A673 (cell line): ENCODE data around the gene ADAMTS2. TPM values are rescaled to one million over a fixed set of nuclear protein-coding genes. Genes with fewer than 3 reads are reported as not detected.

Source experiments
- BruUV-seq: library from RNA; stranded (reverse); fragments of 400-500 nt; replicated peaks from 2 replicates; lab custom pipeline; 2021; lab: Mats Ljungman, UMichigan
- CTCF ChIA-PET: fragments of 300-600 bp; sonication (Branson Sonifier 250); formaldehyde crosslinking; loops from one replicate; lab custom pipeline; 2022; ENCODE audit warnings: antibody characterized with exemption; lab: Charles Lee
- POLR2A ChIA-PET: fragments of 300-600 bp; sonication (Branson Sonifier 250); formaldehyde crosslinking; loops from one replicate; lab custom pipeline; 2022; ENCODE audit warnings: antibody characterized with exemption; ENCODE audit not compliant: low non-redundant PET; lab: Charles Lee
- DNase-seq: peaks from one replicate; pipeline ENCODE4 v3.0.0-alpha.2; 2015; ENCODE audit warnings: low spot score
- H3K27ac ChIP-seq: fragments of 200-600 bp; sonication (generic); 2 replicates; pipeline ENCODE4 v1.5.1; 2016; ENCODE audit warnings: mixed run types, low read depth, mild to moderate bottlenecking, mixed read lengths, antibody characterized with exemption, low read length; ENCODE audit not compliant: poor library complexity, severe bottlenecking
- H3K27me3 ChIP-seq: fragments of 200-600 bp; sonication (generic); replicated peaks from 2 replicates; pipeline ENCODE4 v1.6.1; 2017; ENCODE audit warnings: mixed run types, low read depth, mild to moderate bottlenecking, mixed read lengths, antibody characterized with exemption, low read length; ENCODE audit not compliant: insufficient read depth, poor library complexity
- H3K36me3 ChIP-seq: fragments of 200-600 bp; sonication (generic); 2 replicates; pipeline ENCODE4 v1.6.1; 2016; ENCODE audit warnings: mixed run types, mild to moderate bottlenecking, mixed read lengths, antibody characterized with exemption, low read length; ENCODE audit not compliant: insufficient read depth, poor library complexity, severe bottlenecking
- H3K4me1 ChIP-seq: fragments of 200-600 bp; sonication (generic); 2 replicates; pipeline ENCODE4 v1.6.1; 2017; ENCODE audit warnings: mixed run types, mild to moderate bottlenecking, mixed read lengths, antibody characterized with exemption, low read length; ENCODE audit not compliant: insufficient read depth, poor library complexity, severe bottlenecking
- H3K4me3 ChIP-seq: fragments of 200-600 bp; sonication (generic); 2 replicates; pipeline ENCODE4 v1.5.1; 2016; ENCODE audit warnings: low read depth, mixed run types, mild to moderate bottlenecking, mixed read lengths, low read length; ENCODE audit not compliant: poor library complexity, severe bottlenecking
- H3K9me3 ChIP-seq: fragments of 200-600 bp; sonication (generic); 2 replicates; pipeline ENCODE4 v1.6.1; 2016; ENCODE audit warnings: mixed run types, low read depth, mild to moderate bottlenecking, mixed read lengths, antibody characterized with exemption, low read length; ENCODE audit not compliant: poor library complexity, severe bottlenecking
- EZH2 ChIP-seq: fragments of 200-600 bp; sonication (generic); IDR thresholded peaks from 2 replicates; pipeline ENCODE4 v1.6.1; 2017; ENCODE audit warnings: borderline replicate concordance, low read depth, mild to moderate bottlenecking, mixed read lengths, antibody characterized with exemption, low read length; ENCODE audit not compliant: poor library complexity, severe bottlenecking
- intact Hi-C: fragments of 100-400 bp; cut with micrococcal nuclease; formaldehyde crosslinking; loops from one replicate; pipeline ENCODE4 v1.10.0; 2022; ENCODE audit not compliant: unreplicated experiment
- total RNA-seq: library from RNA; stranded (reverse); gene quantifications from 2 replicates; pipeline ENCODE4 v1.2.3, GENCODE V29; 2021
- TF ChIP-seq, protein P1 (sequence below): fragments of 300-800, 200-600 bp; sonication (generic); conservative IDR thresholded peaks from 2 replicates; pipeline ENCODE4 v1.5.1; 2017; ENCODE audit warnings: low read depth, mild to moderate bottlenecking, antibody characterized with exemption, low read length, moderate library complexity, mixed read lengths

ADAMTS2 gene
- total RNA-seq, 1 experiment from 2014 or later = 0.39 TPM

DNA sequence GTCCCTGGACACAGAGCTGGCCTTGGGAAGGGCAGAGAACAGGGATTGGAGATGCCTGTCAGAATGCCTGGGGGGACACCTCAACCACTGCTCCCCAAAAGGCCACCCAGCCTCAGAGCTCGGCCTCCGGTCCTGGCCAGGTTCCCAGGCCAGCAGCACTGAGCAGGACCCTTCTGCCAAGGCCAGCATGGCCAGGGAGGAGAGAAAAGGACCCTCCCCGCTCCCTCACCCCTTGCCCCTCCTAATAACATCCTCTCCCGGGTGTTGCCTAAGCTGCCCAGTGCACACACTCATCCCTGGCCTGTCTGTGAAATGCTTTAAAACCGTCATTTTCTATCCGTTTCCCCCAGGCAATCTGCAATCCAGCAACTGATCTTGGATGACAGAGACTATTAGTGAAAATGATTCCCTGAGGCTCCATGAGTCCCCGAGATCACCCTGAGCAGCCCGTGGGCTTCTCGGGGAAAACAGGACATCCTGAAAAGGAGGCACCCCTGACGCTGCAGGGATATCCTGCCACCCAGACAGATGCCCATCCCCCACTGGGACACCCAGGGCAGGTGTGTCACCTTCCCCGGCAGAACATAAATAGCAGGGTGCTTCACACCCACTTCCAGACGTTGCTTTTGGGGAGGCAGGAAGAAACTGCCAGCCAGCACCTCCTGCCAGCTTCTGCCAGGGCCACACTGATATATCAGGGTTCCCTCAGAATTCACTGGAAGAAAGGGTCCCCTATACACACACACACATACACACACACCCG is 75.3 kb downstream of the ADAMTS2 start:
- ChIA-PET CTCF (no interaction called here), POLR2A (no interaction called here)
- no TSS peak for BruUV-seq
- no peaks in the 10 kb centered on the region for H3K36me3 ChIP-seq
- no peaks in the 10 kb centered on the region for H3K27me3 ChIP-seq
- TF ChIP-seq, protein P1, sequence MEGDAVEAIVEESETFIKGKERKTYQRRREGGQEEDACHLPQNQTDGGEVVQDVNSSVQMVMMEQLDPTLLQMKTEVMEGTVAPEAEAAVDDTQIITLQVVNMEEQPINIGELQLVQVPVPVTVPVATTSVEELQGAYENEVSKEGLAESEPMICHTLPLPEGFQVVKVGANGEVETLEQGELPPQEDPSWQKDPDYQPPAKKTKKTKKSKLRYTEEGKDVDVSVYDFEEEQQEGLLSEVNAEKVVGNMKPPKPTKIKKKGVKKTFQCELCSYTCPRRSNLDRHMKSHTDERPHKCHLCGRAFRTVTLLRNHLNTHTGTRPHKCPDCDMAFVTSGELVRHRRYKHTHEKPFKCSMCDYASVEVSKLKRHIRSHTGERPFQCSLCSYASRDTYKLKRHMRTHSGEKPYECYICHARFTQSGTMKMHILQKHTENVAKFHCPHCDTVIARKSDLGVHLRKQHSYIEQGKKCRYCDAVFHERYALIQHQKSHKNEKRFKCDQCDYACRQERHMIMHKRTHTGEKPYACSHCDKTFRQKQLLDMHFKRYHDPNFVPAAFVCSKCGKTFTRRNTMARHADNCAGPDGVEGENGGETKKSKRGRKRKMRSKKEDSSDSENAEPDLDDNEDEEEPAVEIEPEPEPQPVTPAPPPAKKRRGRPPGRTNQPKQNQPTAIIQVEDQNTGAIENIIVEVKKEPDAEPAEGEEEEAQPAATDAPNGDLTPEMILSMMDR = no peak
- TF ChIP-seq EZH2 = no peak
- no peak for DNase-seq
- no peaks in the 10 kb centered on the region for H3K9me3 ChIP-seq
- intact Hi-C loops = no loop called here
- no peak overlapping the region for H3K27ac ChIP-seq
- peaks cover 15% of the 10 kb centered on the region for H3K4me1 ChIP-seq
- H3K4me3 ChIP-seq = no peak overlapping the region

DNA sequence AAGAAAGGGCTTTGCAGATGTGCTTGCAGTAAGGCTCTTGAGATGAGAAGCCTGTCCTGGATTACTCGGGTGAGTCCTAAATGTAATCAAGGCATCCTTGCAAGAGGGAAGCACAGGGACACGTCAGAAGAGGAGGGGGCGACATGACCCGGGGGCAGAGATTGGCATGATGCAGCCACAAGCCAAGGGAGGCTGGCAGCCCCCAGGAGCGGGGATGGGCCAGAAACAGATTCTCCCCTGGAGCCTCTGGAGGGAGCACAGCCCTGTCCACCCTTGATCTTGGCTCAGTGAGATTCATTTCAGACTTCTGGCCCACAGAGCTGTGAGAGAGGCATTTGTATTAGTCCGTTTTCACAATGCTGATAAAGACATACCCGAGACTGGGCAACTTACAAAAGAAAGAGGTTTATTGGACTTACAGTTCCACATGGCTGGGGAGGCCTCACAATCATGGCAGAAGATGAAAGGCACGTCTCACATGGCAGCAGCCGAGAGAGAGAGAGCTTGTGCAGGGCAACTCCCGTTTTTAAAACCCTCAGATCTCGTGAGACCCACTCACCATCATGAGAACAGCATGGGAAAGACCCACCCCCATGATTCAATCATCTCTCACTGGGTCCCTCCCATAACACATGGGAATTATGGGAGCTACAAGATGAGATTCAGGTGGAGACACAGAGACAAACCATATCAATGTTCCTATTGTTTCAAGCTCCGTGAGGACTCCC is 76.1 kb downstream of the ADAMTS2 start:
- no peak overlapping the region for H3K27ac ChIP-seq
- H3K9me3 ChIP-seq = no peaks in the 10 kb centered on the region
- intact Hi-C loops = no loop called here
- TF ChIP-seq EZH2 = no peak
- TF ChIP-seq, protein P1 = no peak
- ChIA-PET CTCF (no interaction called here), POLR2A (no interaction called here)
- peaks cover 15% of the 10 kb centered on the region for H3K4me1 ChIP-seq
- H3K36me3 ChIP-seq = no peaks in the 10 kb centered on the region
- DNase-seq = no peak
- no TSS peak for BruUV-seq
- H3K27me3 ChIP-seq = no peaks in the 10 kb centered on the region
- H3K4me3 ChIP-seq = no peak overlapping the region

DNA sequence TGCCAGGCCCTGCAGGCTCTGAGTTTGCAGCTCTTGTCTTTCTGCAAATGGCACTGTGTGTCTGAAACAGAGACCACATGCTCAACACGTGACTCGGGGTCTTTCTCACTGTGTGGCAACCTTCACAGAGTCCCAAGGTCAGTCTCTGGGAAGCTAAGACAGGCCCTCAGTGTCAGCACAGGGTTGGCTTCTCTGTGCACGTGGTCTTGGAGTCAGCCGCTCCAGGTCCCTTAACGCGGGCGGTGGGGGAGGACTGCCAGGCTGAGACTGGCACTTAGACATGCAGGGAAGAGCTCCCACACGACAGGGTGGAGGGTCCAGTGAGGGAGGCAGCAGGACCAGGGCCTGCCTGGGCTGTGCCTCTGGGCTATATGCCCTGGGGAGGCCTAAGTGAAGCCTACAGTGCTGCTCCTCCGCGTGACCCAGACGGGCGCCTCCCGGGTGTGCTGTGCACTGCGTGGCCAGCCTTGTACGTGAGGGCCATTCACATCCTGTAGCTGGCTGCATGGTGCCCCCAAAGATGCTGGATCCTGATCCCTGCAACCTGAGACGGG is 76.8 kb downstream of the ADAMTS2 start:
- BruUV-seq = no TSS peak
- ChIA-PET POLR2A (no interaction called here), CTCF (interaction anchor here (0.6 kb wide), 1 partner anchor 302 kb away, joined by 3 read pairs; no protein-coding TSS in a partner anchor)
- Histone ChIP-seq H3K9me3 (no peaks in the 10 kb centered on the region), H3K4me1 (peaks cover 15% of the 10 kb centered on the region), H3K36me3 (no peaks in the 10 kb centered on the region), H3K27ac (no peak overlapping the region), H3K27me3 (no peaks in the 10 kb centered on the region), H3K4me3 (no peak overlapping the region)
- no peak for DNase-seq
- no peak for TF ChIP-seq EZH2
- TF ChIP-seq, protein P1 = no peak
- intact Hi-C loops = no loop called here
